Measurements from ENCODE around the gene DCAKD. TPM values are rescaled to one million over a fixed set of nuclear protein-coding genes. Genes with fewer than 3 reads are reported as not detected.

DCAKD gene
- total and polyA plus RNA-seq, 2 of the 8 experiments (the other 6 are each of a cell fraction or from before 2014, with no cell fraction given), result 35.6 to 52.9 TPM

DNA sequence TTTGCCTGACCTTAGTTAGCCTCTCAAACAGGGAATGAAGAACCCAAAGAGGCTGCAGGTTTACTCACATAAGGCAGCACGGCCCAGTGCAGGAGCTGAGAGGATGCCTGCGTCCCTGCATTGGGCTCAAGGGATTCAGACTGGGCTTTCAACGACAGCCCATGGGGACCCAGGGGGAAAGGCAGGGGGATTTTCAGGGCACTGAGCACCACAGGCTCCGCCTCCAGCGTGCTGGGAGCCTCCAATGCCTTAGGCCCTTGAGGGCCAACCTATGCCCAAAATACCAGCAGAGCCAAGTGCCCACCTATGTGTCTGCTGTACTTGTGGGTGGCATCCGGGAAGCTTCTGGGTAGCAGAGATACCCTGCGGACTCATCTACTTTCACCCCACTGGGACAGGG lies 22.3 kb downstream of the DCAKD start:
- Histone ChIP-seq H3K4me3 (ENCODE audit: extremely low read depth in 1 of 4, insufficient read depth in 2 of 4, low read depth in 3 of 4, low read length in 4 of 4) (no peak overlapping the region), H2BK15ac (ENCODE audit: low read length) (no peak overlapping the region), H4K8ac (ENCODE audit: extremely low read depth, insufficient read depth, low read length) (no peak overlapping the region), H3K79me2 (ENCODE audit: control insufficient read depth in 1 of 2, insufficient read depth in 2 of 2, low read length in 2 of 2) (no peaks in the 10 kb centered on the region), H2BK20ac (ENCODE audit: low read length) (no peak overlapping the region), H3K4ac (replicated peaks; ENCODE audit: insufficient read length, low read depth, low read length) (no peak overlapping the region), H3K23me2 (ENCODE audit: low read depth, low read length) (no peaks in the 10 kb centered on the region; the same call in 1 of the 2 replicates), H3K36me3 (ENCODE audit: control insufficient read depth in 2 of 4, insufficient read depth in 4 of 4, low read length in 3 of 4) (peaks cover 2 to 35% (median 8%) of the 10 kb centered on the region in 4 experiments; a peak in 6 of 8 replicates), H4K91ac (replicated peaks; ENCODE audit: insufficient read length, low read length) (no peak overlapping the region), H2BK5ac (ENCODE audit: low read depth, low read length) (no peak overlapping the region), H3K9ac (replicated peaks in 1 of 4; ENCODE audit: extremely low read depth in 1 of 4, low read depth in 3 of 4, low read length in 3 of 4) (no peak overlapping the region), H2AFZ (ENCODE audit: low read length) (no peak overlapping the region), H2AK5ac (ENCODE audit: low read depth, low read length) (no peak overlapping the region), H3K9me3 (ENCODE audit: insufficient read depth in 2 of 2, low read depth in 1 of 2, low read length in 1 of 2) (no peaks in the 10 kb centered on the region), H2BK12ac (ENCODE audit: low read depth, low read length) (no peak overlapping the region), H3K23ac (ENCODE audit: insufficient read length) (no peak overlapping the region), H3K14ac (ENCODE audit: insufficient read length) (no peak overlapping the region), H3K4me2 (ENCODE audit: insufficient read depth in 1 of 2, low read depth in 2 of 2, low read length in 2 of 2) (no peak overlapping the region), H3K27me3 (replicated peaks in 1 of 4; ENCODE audit: control insufficient read depth in 3 of 4, extremely low read depth in 1 of 4, insufficient read depth in 3 of 4, low read length in 3 of 4) (no peaks in the 10 kb centered on the region), H3K79me1 (ENCODE audit: low read depth, low read length) (no peaks in the 10 kb centered on the region), H3K4me1 (replicated peaks in 1 of 4; ENCODE audit: control insufficient read depth in 3 of 4, insufficient read depth in 4 of 4, low read length in 3 of 4) (no peaks in the 10 kb centered on the region), H2BK120ac (replicated peaks; ENCODE audit: low read depth, low read length) (no peak overlapping the region), H3K18ac (ENCODE audit: extremely low read depth, low read length) (no peak overlapping the region), H4K20me1 (replicated peaks in 1 of 2; ENCODE audit: control insufficient read depth in 1 of 2, insufficient read depth in 2 of 2, low read length in 2 of 2) (peaks cover 0 to 2% of the 10 kb centered on the region in 2 experiments), H4K5ac (ENCODE audit: insufficient read length, low read depth, low read length) (no peak overlapping the region), H3K56ac (replicated peaks; ENCODE audit: insufficient read length, low read depth, low read length) (no peak overlapping the region), H3K27ac (ENCODE audit: low read depth, low read length) (no peak overlapping the region; the same call in 1 of the 2 replicates)
- FAIRE-seq (no peak), DNase-seq (ENCODE audit: low read depth in 1 of 2, low spot score in 2 of 2) (no peak)
- ChIA-PET POLR2A (ENCODE audit: partially characterized antibody) (no interaction called here), CTCF (ENCODE audit: partially characterized antibody) (interaction anchor here (0.6 to 1.1 kb wide), 5 partner anchors 8 to 1972 kb away, joined by 3 read pairs; no protein-coding TSS in a partner anchor)
- WGBS, 2 experiments (ENCODE audit: extremely low coverage in 1 of 2, insufficient coverage in 1 of 2, insufficient read length in 1 of 2, insufficient replicate concordance in 2 of 2, low coverage in 1 of 2, low lambda C conversion rate in 2 of 2, missing lambda C conversion rate in 1 of 2), result 99% methylated on average over 7 of the region's 7 CpGs; no CpG with 5 or more reads in 1 of the 2 experiments
- no peak for TF ChIP-seq NRF1 (IDR thresholded peaks at IDR 0.05; ENCODE audit: low read depth, low read length)
- TF ChIP-seq SRF (IDR thresholded peaks at IDR 0.05; ENCODE audit: low read depth, low read length), result no peak
- no peak for TF ChIP-seq SUZ12 (IDR thresholded peaks at IDR 0.05; ENCODE audit: low read length)
- no peak for TF ChIP-seq NANOG (IDR thresholded peaks at IDR 0.05; ENCODE audit: insufficient read depth, low read depth, low read length, poor library complexity, severe bottlenecking)
- TF ChIP-seq, protein P1, sequence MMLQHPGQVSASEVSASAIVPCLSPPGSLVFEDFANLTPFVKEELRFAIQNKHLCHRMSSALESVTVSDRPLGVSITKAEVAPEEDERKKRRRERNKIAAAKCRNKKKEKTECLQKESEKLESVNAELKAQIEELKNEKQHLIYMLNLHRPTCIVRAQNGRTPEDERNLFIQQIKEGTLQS (IDR thresholded peaks at IDR 0.05; ENCODE audit: insufficient read depth, low read depth, low read length), result no peak
- no peak for TF ChIP-seq RFX5 (IDR thresholded peaks at IDR 0.05; ENCODE audit: borderline replicate concordance, low read depth, low read length)
- TF ChIP-seq ASH2L (IDR thresholded peaks at IDR 0.05; ENCODE audit: low read length), result no peak
- no peak for TF ChIP-seq SIN3A (conservative IDR thresholded peaks at IDR 0.05 in 1 of 2, IDR thresholded peaks at IDR 0.05 in 1 of 2; ENCODE audit: low read depth in 1 of 2, low read length in 2 of 2)
- no peak for TF ChIP-seq MAFK (IDR thresholded peaks at IDR 0.05; ENCODE audit: low read depth, low read length)
- TF ChIP-seq SP4 (IDR thresholded peaks at IDR 0.05; ENCODE audit: low read length), result no peak
- no peak for TF ChIP-seq BRCA1 (IDR thresholded peaks at IDR 0.05; ENCODE audit: low read depth, low read length)
- no peak for TF ChIP-seq CHD1 (IDR thresholded peaks at IDR 0.05; ENCODE audit: low read depth, low read length)
